Chondrocyte (in vitro differentiated cells): ENCODE measurements around the gene LDHD. TPM values are rescaled to one million over a fixed set of nuclear protein-coding genes. Genes with fewer than 3 reads are reported as not detected.
A peak's percentile ranks its signal among the peaks of the same experiment; 100 is the strongest.
"Not testable (repeated sequence)": the region's sequence is repeated elsewhere in the genome, so short reads cannot be mapped to it uniquely, and the experiment has no call there.

ENCODE experiments used
- DNase-seq: peaks from one replicate; pipeline ENCODE4 v3.0.0; 2021; ENCODE audit warnings: mixed read lengths, low spot score
- H3K27ac Mint-ChIP-seq: one replicate; pipeline ENCODE4 v1.8.0; 2021; ENCODE audit warnings: mild to moderate bottlenecking, moderate library complexity, mixed read lengths; ENCODE audit not compliant: unreplicated experiment
- H3K27me3 Mint-ChIP-seq: 2 replicates; pipeline ENCODE4 v1.8.0; 2021; ENCODE audit warnings: low read depth, mixed read lengths
- H3K36me3 Mint-ChIP-seq: 2 replicates; pipeline ENCODE4 v1.8.0; 2021; ENCODE audit warnings: low read depth, mixed read lengths
- H3K4me1 Mint-ChIP-seq: 2 replicates; pipeline ENCODE4 v1.8.0; 2021; ENCODE audit warnings: low read depth, mild to moderate bottlenecking, mixed read lengths
- H3K4me3 Mint-ChIP-seq: one replicate; pipeline ENCODE4 v1.8.0; 2021; ENCODE audit warnings: mild to moderate bottlenecking, moderate library complexity, mixed read lengths; ENCODE audit not compliant: unreplicated experiment
- H3K9me3 Mint-ChIP-seq: 2 replicates; pipeline ENCODE4 v1.8.0; 2021; ENCODE audit warnings: low read depth, mixed read lengths
- total RNA-seq: library from RNA; stranded (reverse); gene quantifications from 3 replicates; pipeline ENCODE4 v1.2.1, GENCODE V29; 2021
- TF ChIP-seq, protein P1 (sequence below): fragments of 200-600 bp; sonication (generic); IDR thresholded peaks from 2 replicates; pipeline ENCODE4 v1.5.0; 2021; ENCODE audit warnings: antibody characterized with exemption, mild to moderate bottlenecking, moderate library complexity

The LDHD gene
- total RNA-seq, 1 donor from 2014 or later, result 2.3 TPM

DNA sequence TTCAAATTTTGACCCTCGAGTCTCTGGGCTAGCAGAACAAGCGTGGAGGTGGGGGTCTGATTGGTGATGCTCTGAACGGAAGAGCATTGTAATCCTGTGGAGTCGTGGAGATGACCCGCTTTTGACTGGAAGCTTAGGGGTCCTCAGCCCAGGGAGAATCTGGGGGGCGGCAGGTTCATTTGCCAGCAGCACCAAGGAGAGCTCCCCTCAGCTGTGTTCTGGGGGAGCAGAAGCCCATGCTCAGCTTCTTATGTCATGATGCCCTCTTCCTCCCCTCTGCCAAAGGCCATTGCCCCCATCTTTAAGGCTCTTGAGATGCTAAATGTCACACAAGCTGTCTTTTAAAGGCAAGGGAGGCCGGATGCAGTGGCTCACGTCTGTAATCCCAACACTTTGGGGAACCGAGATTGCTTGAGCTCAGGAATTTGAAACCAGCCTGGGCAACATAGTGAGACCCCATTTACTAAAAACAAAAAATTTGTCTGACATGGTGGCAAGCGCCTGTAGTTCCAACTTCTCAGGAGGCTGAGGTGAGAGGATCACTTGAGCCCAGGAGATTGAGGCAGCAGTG, 19.3 kb downstream of the LDHD start:
- Mint-ChIP-seq H3K9me3 (no peaks in the 10 kb centered on the region), H3K27ac (no peak overlapping the region), H3K36me3 (no peaks in the 10 kb centered on the region), H3K4me3 (no peak overlapping the region), H3K27me3 (no peaks in the 10 kb centered on the region), H3K4me1 (peaks cover 28% of the 10 kb centered on the region)
- no peak for DNase-seq
- TF ChIP-seq, protein P1, sequence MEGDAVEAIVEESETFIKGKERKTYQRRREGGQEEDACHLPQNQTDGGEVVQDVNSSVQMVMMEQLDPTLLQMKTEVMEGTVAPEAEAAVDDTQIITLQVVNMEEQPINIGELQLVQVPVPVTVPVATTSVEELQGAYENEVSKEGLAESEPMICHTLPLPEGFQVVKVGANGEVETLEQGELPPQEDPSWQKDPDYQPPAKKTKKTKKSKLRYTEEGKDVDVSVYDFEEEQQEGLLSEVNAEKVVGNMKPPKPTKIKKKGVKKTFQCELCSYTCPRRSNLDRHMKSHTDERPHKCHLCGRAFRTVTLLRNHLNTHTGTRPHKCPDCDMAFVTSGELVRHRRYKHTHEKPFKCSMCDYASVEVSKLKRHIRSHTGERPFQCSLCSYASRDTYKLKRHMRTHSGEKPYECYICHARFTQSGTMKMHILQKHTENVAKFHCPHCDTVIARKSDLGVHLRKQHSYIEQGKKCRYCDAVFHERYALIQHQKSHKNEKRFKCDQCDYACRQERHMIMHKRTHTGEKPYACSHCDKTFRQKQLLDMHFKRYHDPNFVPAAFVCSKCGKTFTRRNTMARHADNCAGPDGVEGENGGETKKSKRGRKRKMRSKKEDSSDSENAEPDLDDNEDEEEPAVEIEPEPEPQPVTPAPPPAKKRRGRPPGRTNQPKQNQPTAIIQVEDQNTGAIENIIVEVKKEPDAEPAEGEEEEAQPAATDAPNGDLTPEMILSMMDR, result no peak

DNA sequence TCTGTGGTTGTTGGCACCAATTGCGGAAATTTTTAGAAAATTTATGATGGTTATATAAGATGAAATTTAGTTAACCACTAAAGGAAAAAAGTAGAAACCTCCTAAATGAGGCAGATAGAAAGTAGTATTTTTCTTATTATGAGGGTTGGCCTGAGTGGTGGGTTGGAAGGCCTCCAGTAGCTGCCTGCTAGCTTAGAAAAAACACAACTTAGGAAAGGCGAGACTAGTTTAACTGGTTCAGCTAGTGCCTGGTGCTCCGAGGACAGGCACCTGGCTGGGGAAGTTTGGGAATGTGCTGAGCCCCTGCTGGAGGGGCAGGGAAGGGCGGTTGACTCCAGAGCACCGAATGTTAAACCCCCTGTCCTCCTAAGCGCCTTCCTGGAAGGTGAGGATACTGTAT, 19.9 kb downstream of the LDHD start:
- Mint-ChIP-seq H3K27me3 (no peaks in the 10 kb centered on the region), H3K4me3 (no peak overlapping the region), H3K9me3 (no peaks in the 10 kb centered on the region), H3K4me1 (peaks cover 29% of the 10 kb centered on the region), H3K27ac (no peak overlapping the region), H3K36me3 (no peaks in the 10 kb centered on the region)
- TF ChIP-seq, protein P1, result peak; percentile 56
- no peak for DNase-seq

DNA sequence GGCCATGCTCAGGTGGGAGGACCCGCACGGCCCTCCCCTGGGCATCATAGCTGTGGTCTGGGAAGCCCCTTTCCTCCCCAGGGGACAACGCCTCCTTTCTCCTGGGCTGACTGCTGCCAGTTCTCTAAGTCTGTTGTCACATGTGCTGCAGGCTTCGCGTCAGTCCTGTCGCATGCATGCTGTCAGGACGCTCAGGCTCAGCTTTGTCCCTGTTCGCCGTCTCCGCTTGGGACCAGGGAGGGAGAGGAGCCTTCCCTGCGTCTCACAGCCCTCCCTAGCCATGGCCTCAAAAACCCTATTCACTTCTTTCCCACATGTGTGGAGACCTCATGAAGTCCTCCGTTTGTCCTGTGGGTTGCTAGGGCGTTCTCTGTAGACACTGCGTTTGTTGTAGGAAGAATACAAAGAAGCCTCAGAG, 21.4 kb downstream of the LDHD start:
- DNase-seq, result peak; percentile 52
- no peak overlapping the region for H3K27ac Mint-ChIP-seq
- no peaks in the 10 kb centered on the region for H3K9me3 Mint-ChIP-seq
- no peaks in the 10 kb centered on the region for H3K27me3 Mint-ChIP-seq
- TF ChIP-seq, protein P1, result no peak
- no peak overlapping the region for H3K4me3 Mint-ChIP-seq
- H3K4me1 Mint-ChIP-seq, result peaks cover 26% of the 10 kb centered on the region
- no peaks in the 10 kb centered on the region for H3K36me3 Mint-ChIP-seq

DNA sequence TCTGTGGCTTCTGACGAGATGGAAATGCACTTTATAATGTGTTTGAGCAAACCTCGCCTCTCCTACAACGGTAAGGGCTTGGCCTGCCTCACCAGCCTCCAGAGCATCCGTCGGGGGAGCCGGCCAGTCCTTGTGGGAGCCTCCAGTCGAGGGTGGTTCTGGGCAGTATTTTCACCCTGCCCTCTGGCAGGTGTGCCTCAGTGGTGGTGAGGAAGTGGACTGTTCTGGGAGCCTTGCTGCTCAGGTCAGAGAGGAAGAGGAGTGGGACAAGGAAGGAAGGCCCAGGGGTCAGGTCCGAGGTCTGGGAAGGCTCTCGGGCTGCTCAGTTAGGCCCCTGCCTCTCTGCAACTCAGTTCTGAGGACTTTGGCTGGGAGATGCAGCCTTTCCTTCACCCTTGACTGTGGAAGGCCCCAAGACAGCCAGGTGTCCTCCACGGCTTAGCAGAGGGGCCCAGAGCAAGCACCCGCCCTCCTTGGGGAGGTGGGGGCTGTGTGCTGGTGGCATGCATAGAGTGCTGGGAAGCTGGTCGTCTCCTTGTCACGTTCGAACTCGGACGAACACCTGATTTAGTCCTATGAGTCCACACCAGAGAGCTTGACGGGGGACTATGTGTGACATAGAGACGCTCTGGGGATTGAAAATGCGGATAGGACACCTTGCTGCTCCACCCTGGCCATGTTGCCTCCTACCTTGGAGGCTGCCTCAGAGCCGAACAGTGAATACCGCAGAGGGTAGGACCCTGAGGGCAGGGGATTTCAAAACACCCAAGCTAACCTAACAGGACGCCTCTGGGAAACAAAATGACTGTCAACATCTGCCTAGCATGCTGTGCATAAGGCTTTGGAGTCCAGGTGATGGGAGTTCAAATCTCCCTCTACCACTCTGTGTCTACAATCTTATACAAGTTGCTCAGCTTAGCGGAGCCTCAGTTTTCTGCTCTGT, 22.7 kb downstream of the LDHD start:
- no peak overlapping the region for H3K4me3 Mint-ChIP-seq
- peak; percentile 71 for DNase-seq
- no peaks in the 10 kb centered on the region for H3K27me3 Mint-ChIP-seq
- H3K9me3 Mint-ChIP-seq, result no peaks in the 10 kb centered on the region
- H3K36me3 Mint-ChIP-seq, result no peaks in the 10 kb centered on the region
- no peak overlapping the region for H3K27ac Mint-ChIP-seq
- peaks cover 14% of the 10 kb centered on the region for H3K4me1 Mint-ChIP-seq
- TF ChIP-seq, protein P1, result no peak

DNA sequence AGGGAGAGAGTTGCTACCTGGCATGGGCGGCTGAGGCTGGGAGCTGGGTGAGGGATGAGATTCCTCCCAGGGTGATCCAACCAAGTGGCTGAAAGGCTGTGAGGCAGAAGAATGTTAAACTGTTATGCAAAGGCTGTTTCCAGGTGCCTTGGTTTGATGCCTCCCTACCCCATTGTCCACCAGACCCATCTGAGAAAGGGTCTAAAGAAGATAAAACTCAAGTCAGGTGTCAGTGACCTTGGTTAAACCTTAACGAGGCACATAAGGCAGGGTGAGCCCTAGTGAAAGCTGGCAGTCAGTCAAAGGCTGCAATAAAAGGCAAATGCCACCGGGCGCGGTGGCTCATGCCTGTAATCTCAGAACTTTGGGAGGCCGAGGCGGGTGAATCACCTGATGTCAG, 23.8 kb downstream of the LDHD start:
- Mint-ChIP-seq H3K9me3 (no peaks in the 10 kb centered on the region), H3K4me3 (no peak overlapping the region), H3K36me3 (no peaks in the 10 kb centered on the region), H3K4me1 (peaks cover 21% of the 10 kb centered on the region), H3K27me3 (no peaks in the 10 kb centered on the region), H3K27ac (no peak overlapping the region)
- peak; percentile 39 for DNase-seq
- TF ChIP-seq, protein P1, result no peak

DNA sequence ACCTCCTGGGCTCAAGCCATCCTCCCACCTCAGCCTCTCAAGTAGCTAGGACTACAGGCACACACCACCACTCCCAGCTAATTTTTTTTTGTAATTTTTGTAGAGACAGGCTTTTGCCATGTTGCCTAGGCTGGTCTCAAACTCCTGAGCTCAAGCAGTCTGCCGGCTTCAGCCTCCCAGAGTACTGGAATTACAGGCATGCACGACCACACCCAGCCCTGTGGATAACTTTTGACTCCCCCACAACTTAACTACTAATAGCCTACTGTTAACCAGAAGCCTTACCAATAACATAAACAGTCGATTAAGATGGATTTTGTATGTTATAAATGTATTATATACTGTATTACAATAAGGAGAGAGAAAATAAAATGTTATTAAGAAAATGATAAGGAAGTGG, 25.0 kb downstream of the LDHD start:
- H3K27ac Mint-ChIP-seq, H3K4me3 Mint-ChIP-seq, DNase-seq, H3K27me3 Mint-ChIP-seq, H3K36me3 Mint-ChIP-seq, H3K9me3 Mint-ChIP-seq: not testable (repeated sequence)
- H3K4me1 Mint-ChIP-seq, result peaks cover 27% of the 10 kb centered on the region

DNA sequence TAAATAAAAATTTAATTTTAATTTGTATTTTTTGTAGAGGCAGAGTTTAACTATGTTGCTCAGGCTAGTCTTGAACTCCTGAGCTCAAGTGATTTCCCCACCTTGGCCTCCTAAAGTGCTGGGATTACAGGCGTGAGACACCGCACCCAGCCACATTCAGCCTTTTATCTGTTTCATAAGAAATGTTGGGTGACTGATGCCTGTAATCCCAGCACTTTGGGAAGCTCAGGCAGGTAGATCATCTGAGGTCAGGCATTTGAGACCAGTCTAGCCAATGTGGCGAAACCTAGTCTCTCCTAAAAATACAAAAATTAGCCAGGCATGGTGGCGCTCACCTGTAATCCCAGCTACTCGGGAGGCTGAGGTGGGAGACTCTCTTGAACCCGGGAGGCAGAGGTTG, 25.7 kb downstream of the LDHD start:
- not testable (repeated sequence) for DNase-seq, H3K27ac Mint-ChIP-seq, H3K36me3 Mint-ChIP-seq, H3K4me3 Mint-ChIP-seq, H3K27me3 Mint-ChIP-seq, H3K9me3 Mint-ChIP-seq
- peaks cover 28% of the 10 kb centered on the region for H3K4me1 Mint-ChIP-seq
